ENCODE data around the gene PNRC1. TPM values are rescaled to one million over a fixed set of nuclear protein-coding genes. Genes with fewer than 3 reads are reported as not detected.

PNRC1 gene
- total RNA-seq, 1 experiment from 2014 or later: 66.9 TPM

- no peaks in the 10 kb centered on the region for H3K9me2 ChIP-seq (ENCODE audit: insufficient read depth)
- no peak overlapping the region for H3K4me3 ChIP-seq
- no peaks in the 10 kb centered on the region for H4K20me1 ChIP-seq (ENCODE audit: insufficient read depth)
- H3K79me2 ChIP-seq (ENCODE audit: low read depth): no peaks in the 10 kb centered on the region
- H3F3A ChIP-seq (ENCODE audit: insufficient read depth, low read depth): no peaks in the 10 kb centered on the region; the same call in 1 of the 2 replicates
- TF ChIP-seq, protein P1, sequence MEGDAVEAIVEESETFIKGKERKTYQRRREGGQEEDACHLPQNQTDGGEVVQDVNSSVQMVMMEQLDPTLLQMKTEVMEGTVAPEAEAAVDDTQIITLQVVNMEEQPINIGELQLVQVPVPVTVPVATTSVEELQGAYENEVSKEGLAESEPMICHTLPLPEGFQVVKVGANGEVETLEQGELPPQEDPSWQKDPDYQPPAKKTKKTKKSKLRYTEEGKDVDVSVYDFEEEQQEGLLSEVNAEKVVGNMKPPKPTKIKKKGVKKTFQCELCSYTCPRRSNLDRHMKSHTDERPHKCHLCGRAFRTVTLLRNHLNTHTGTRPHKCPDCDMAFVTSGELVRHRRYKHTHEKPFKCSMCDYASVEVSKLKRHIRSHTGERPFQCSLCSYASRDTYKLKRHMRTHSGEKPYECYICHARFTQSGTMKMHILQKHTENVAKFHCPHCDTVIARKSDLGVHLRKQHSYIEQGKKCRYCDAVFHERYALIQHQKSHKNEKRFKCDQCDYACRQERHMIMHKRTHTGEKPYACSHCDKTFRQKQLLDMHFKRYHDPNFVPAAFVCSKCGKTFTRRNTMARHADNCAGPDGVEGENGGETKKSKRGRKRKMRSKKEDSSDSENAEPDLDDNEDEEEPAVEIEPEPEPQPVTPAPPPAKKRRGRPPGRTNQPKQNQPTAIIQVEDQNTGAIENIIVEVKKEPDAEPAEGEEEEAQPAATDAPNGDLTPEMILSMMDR (conservative IDR thresholded peaks at IDR 0.05): no peak
- no peak for TF ChIP-seq EZH2 (IDR thresholded peaks at IDR 0.05; ENCODE audit: low read depth)
- ChIA-PET CTCF (no interaction called here), POLR2A (ENCODE audit: unreplicated experiment) (no interaction called here)
- H3K27ac ChIP-seq: no peak overlapping the region
- DNase-seq: no peak
- no peaks in the 10 kb centered on the region for H3K36me3 ChIP-seq (ENCODE audit: low read depth)
- H2AFZ ChIP-seq: no peak overlapping the region
- no peaks in the 10 kb centered on the region for H3K9me3 ChIP-seq (ENCODE audit: insufficient read depth, low read depth)
- H3K4me2 ChIP-seq: no peak overlapping the region
- no TSS peak for BruUV-seq (replicated peaks)
- intact Hi-C loops (cut with micrococcal nuclease; ENCODE audit: unreplicated experiment): no loop called here
- peaks cover 3% of the 10 kb centered on the region for H3K4me1 ChIP-seq (replicated peaks; ENCODE audit: insufficient read depth)
- H3K27me3 ChIP-seq (ENCODE audit: insufficient read depth, low read depth): no peaks in the 10 kb centered on the region
Measured at GRCh38 chr6:89133981-89134380, 53.4 kb downstream of the PNRC1 start.

DNA sequence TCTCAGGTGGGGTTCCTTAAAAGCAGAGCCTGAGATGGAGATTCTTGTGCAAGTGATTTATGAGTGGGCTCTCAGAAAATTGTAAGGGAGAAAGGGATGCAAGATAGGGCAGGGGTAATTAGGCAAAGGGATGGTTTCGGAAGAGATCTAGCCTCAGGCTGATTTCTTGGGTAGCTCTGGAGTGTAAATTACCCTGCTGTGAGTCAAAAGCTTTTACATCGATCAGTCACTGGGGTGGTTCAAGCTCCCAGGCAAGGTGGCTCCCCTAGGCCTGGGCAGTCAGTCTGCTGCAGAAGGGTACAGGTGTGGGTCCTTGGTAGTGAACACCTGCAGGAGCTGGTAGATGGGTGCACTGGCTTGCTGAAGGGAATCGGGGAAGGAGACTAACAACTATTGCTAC is 54.2 kb downstream of the PNRC1 start:
- Histone ChIP-seq H3K27me3 (ENCODE audit: insufficient read depth, low read depth) (no peaks in the 10 kb centered on the region), H3K79me2 (ENCODE audit: low read depth) (no peaks in the 10 kb centered on the region), H3K4me3 (no peak overlapping the region), H3K36me3 (ENCODE audit: low read depth) (no peaks in the 10 kb centered on the region), H3K27ac (no peak overlapping the region), H4K20me1 (ENCODE audit: insufficient read depth) (no peaks in the 10 kb centered on the region), H3K4me2 (no peak overlapping the region), H3K4me1 (replicated peaks; ENCODE audit: insufficient read depth) (peaks cover 10% of the 10 kb centered on the region), H3K9me3 (ENCODE audit: insufficient read depth, low read depth) (no peaks in the 10 kb centered on the region), H2AFZ (no peak overlapping the region), H3K9me2 (ENCODE audit: insufficient read depth) (no peaks in the 10 kb centered on the region), H3F3A (ENCODE audit: insufficient read depth, low read depth) (peaks cover 4% of the 10 kb centered on the region)
- BruUV-seq (replicated peaks): no TSS peak
- POLR2A ChIA-PET (ENCODE audit: unreplicated experiment): no interaction called here
- DNase-seq: no peak
- CTCF ChIA-PET: no interaction called here
- TF ChIP-seq, protein P1 (conservative IDR thresholded peaks at IDR 0.05): no peak
- TF ChIP-seq EZH2 (IDR thresholded peaks at IDR 0.05; ENCODE audit: low read depth): no peak
- intact Hi-C loops (cut with micrococcal nuclease; ENCODE audit: unreplicated experiment): no loop called here

Other genes starting within 250 kb of the PNRC1 start
- 13.3 and 15.2 TPM in 2 replicates for gene RNGTT, start 117.1 kb upstream of the PNRC1 start, total RNA-seq (2021)
- gene SRSF12, start 37.3 kb downstream of the PNRC1 start, total RNA-seq (2021): not detected in 2 replicates
- gene PM20D2, start 65.3 kb downstream of the PNRC1 start, total RNA-seq (2021): 21.9 and 28.8 TPM in 2 replicates
- not detected in 2 replicates for gene GABRR1, start 136.6 kb downstream of the PNRC1 start, total RNA-seq (2021)
- gene GABRR2, start 234.5 kb downstream of the PNRC1 start, total RNA-seq (2021): 0.52 TPM in 1 of 2 replicates, not detected in the other

Measured in PC-9 (cell line).